Fibroblast of lung (primary cell): ENCODE measurements around the gene GARIN5A.

Experiments used
- EZH2 ChIP-seq: IDR thresholded peaks from 2 replicates; pipeline ENCODE4 v1.5.1; 2012; ENCODE audit warnings: low read length, control low read depth, mild to moderate bottlenecking; ENCODE audit errors: missing control alignments
- TF ChIP-seq, protein P1 (sequence below), 2 donors: IDR thresholded peaks in 1 of 2; conservative IDR thresholded peaks in 1 of 2; 1 replicate in 1 of 2; 2 replicates in 1 of 2; pipeline ENCODE4 v1.5.1; 2011 to 2012; ENCODE audit warnings: low read length in 2 of 2, control low read depth in 1 of 2, inconsistent platforms in 1 of 2, low read depth in 1 of 2, mild to moderate bottlenecking in 1 of 2

DNA sequence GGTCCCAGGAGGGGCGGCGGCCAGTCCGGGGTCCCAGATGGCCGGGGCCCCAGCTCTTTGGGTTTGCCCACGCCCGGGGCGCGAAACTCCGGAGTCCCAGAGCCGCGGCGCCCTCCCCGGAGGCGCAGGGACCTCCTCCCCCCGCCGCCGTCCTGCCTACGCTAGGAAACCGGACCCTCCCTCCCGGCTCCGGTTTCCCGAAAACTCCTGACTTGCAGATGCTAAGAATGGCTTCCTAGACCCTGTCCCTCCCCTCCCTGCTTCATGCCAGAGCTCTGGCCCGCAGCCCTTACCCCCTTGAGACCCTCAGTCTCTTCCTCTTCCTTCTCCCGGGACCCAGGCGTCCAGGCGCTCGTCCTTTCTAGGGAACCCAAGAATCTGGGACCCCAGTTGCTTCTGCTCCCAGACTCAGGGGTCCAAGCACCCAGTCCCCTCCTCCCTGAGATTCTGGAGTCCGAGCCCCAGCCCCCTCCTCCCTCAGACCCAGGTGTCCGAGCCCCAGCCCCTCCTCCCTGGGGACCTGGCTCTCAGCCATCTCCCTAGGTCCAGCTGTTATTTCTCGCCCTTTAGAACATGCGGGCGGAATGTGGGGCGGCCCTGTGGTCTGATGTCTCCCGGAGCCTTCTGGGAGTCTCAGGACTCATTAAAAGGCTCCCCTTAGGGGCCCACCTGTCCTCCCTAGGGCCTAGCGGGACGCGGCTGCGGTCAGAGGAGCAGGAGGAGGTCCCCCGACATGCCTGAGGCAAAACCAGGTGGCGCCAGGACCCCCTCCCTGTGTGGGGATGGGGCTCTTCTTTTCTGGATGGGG, 44.2 kb downstream of the GARIN5A start, which contains the start of gene MYBPC2:
- TF ChIP-seq, protein P1, sequence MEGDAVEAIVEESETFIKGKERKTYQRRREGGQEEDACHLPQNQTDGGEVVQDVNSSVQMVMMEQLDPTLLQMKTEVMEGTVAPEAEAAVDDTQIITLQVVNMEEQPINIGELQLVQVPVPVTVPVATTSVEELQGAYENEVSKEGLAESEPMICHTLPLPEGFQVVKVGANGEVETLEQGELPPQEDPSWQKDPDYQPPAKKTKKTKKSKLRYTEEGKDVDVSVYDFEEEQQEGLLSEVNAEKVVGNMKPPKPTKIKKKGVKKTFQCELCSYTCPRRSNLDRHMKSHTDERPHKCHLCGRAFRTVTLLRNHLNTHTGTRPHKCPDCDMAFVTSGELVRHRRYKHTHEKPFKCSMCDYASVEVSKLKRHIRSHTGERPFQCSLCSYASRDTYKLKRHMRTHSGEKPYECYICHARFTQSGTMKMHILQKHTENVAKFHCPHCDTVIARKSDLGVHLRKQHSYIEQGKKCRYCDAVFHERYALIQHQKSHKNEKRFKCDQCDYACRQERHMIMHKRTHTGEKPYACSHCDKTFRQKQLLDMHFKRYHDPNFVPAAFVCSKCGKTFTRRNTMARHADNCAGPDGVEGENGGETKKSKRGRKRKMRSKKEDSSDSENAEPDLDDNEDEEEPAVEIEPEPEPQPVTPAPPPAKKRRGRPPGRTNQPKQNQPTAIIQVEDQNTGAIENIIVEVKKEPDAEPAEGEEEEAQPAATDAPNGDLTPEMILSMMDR (conservative IDR thresholded peaks at IDR 0.05 in 1 of 2, IDR thresholded peaks at IDR 0.05 in 1 of 2; ENCODE audit: low read depth in 1 of 2, low read length in 2 of 2) = no peak
- peak; percentile 31 for TF ChIP-seq EZH2
